Ascending aorta (tissue), 2 donors: ENCODE results near the gene MSH5. TPM values are rescaled to one million over a fixed set of nuclear protein-coding genes. Genes with fewer than 3 reads are reported as not detected.

Experiments
- DNase-seq, 2 donors: peaks; one replicate each; pipeline ENCODE4 v3.0.0-alpha.2; 2019; ENCODE audit warnings: low spot score in 2 of 2
- H3K27ac ChIP-seq, 2 donors: fragments of 200-600 bp; sonication (generic); one replicate each; pipeline ENCODE4 v1.5.1; 2016 to 2017; ENCODE audit warnings: mild to moderate bottlenecking in 1 of 2
- H3K27me3 ChIP-seq: fragments of 200-600 bp; sonication (generic); one replicate; pipeline ENCODE4 v1.5.1; 2017
- H3K36me3 ChIP-seq, 2 donors: fragments of 200-600 bp; sonication (generic); one replicate each; pipeline ENCODE4 v1.5.1; 2016
- H3K4me1 ChIP-seq, 2 donors: fragments of 200-600 bp; sonication (generic); one replicate each; pipeline ENCODE4 v1.5.1; 2016 to 2017; ENCODE audit warnings: mild to moderate bottlenecking in 1 of 2
- H3K4me3 ChIP-seq, 2 donors: fragments of 200-600 bp; sonication (generic); one replicate each; pipeline ENCODE4 v1.5.1; 2016 to 2017; ENCODE audit warnings: mild to moderate bottlenecking in 1 of 2
- H3K9me3 ChIP-seq, 2 donors: fragments of 200-600 bp; sonication (generic); one replicate each; pipeline ENCODE4 v1.5.1; 2016
- intact Hi-C: fragments of 100-400 bp; cut with DNase I; formaldehyde crosslinking; loops from one replicate; pipeline ENCODE4 v1.15.1; 2023
- total RNA-seq: library from RNA; depleted of rRNA; stranded (reverse); fragments of >200 nt; gene quantifications from one replicate; pipeline ENCODE4 v1.1.0, GENCODE V29; 2016
- TF ChIP-seq, protein P1 (sequence below), 3 experiments: fragments of 200-600 bp in 2 of 3; fragments of 450-650 bp in 1 of 3; sonication (generic) in 2 of 3; IDR thresholded peaks; one replicate each; pipeline ENCODE4 v1.5.1; 2016 to 2019; ENCODE audit warnings: antibody characterized with exemption in 3 of 3, mild to moderate bottlenecking in 1 of 3, moderate library complexity in 1 of 3

MSH5 gene
- total RNA-seq, 1 donor from 2014 or later: 17.7 TPM

DNA sequence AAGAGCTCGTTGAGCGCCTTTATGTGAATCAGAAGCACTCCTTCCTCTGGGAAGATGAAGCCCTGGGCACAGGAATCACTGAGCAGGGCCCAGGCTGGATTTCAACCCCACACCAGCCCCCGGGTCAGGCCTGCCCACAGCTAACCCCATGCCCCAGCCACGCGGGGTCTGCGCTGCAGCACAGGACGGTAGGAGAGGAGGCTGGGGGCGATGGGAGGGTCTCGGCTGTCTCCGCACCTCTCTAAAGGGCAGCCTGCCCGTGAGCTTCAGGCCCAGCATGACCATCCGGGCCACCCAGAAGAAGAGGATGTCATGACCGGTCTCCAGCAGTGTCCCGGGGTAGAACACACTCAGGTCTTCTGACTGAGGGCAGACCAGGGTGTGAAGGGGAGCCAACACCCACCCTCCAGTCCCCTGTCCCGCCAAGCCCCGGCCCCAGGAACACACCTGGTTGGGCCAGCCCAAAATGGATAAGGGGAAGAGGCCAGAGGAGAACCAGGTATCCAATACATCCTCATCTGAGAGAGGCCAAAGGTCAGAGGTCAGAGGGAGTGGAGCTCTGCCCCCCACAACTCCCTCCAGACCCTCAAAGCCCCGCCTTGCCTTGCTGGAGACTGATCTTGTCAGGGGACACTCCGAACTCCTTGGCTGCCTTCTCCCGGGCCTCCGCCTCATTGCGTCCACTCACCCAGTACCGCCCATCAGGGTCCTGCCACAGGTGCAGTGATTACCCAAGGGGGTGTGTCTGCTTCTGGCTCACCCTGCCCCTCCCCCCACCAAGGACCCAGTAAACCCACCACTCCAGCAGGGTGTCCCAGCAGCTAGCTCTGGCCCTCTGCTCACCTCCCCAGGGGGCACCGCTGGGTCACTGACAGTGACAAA, 41.7 kb downstream of the MSH5 start:
- Histone ChIP-seq H3K9me3 (no peaks in the 10 kb centered on the region), H3K27me3 (no peaks in the 10 kb centered on the region), H3K4me3 (no peak overlapping the region), H3K36me3 (peaks cover 67 to 76% of the 10 kb centered on the region in 2 donors), H3K27ac (no peak overlapping the region), H3K4me1 (peaks cover 0 to 6% of the 10 kb centered on the region in 2 donors)
- intact Hi-C loops: no loop called here
- TF ChIP-seq, protein P1, sequence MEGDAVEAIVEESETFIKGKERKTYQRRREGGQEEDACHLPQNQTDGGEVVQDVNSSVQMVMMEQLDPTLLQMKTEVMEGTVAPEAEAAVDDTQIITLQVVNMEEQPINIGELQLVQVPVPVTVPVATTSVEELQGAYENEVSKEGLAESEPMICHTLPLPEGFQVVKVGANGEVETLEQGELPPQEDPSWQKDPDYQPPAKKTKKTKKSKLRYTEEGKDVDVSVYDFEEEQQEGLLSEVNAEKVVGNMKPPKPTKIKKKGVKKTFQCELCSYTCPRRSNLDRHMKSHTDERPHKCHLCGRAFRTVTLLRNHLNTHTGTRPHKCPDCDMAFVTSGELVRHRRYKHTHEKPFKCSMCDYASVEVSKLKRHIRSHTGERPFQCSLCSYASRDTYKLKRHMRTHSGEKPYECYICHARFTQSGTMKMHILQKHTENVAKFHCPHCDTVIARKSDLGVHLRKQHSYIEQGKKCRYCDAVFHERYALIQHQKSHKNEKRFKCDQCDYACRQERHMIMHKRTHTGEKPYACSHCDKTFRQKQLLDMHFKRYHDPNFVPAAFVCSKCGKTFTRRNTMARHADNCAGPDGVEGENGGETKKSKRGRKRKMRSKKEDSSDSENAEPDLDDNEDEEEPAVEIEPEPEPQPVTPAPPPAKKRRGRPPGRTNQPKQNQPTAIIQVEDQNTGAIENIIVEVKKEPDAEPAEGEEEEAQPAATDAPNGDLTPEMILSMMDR (IDR thresholded peaks at IDR 0.05): no peak
- DNase-seq: no peak

DNA sequence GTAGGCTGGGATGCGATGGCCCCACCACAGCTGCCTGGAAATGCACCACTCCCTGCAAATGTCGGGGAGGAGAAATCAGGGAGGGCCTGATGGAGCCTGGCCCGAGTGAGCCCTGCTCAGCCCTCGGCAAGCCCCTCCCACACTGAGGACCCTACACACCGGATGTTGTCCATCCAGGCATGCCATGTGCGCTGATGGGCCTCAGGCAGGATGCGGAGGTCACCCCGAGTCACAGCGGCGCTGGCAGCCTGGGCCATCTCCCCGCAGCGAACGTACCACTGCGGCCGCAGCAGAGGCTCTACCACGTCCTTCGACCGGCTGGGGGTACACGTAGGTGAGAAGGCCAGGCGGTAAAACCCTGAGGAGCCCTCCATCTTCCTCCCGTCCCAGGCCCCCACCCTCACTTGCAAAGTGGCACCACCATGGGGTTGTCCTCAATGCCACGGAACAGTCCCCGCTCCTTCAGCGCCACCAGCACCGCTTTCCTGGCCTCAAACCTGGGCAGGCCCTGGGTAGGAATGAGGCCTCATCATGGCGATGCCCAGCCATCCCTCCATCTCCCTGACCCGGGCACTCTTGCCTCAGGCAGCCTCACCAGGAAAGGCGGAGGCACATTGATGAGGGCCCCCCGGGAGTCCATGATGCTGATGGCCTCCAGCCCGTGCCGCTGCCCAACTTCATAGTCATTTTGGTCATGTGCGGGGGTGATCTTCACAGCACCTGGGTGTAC, 42.5 kb downstream of the MSH5 start:
- Histone ChIP-seq H3K4me1 (peaks cover 0 to under 1% of the 10 kb centered on the region in 2 donors), H3K4me3 (no peak overlapping the region), H3K27me3 (no peaks in the 10 kb centered on the region), H3K36me3 (peaks cover 70 to 76% of the 10 kb centered on the region in 2 donors), H3K9me3 (no peaks in the 10 kb centered on the region), H3K27ac (no peak overlapping the region)
- DNase-seq: no peak
- intact Hi-C loops: no loop called here
- TF ChIP-seq, protein P1 (IDR thresholded peaks at IDR 0.05): no peak

DNA sequence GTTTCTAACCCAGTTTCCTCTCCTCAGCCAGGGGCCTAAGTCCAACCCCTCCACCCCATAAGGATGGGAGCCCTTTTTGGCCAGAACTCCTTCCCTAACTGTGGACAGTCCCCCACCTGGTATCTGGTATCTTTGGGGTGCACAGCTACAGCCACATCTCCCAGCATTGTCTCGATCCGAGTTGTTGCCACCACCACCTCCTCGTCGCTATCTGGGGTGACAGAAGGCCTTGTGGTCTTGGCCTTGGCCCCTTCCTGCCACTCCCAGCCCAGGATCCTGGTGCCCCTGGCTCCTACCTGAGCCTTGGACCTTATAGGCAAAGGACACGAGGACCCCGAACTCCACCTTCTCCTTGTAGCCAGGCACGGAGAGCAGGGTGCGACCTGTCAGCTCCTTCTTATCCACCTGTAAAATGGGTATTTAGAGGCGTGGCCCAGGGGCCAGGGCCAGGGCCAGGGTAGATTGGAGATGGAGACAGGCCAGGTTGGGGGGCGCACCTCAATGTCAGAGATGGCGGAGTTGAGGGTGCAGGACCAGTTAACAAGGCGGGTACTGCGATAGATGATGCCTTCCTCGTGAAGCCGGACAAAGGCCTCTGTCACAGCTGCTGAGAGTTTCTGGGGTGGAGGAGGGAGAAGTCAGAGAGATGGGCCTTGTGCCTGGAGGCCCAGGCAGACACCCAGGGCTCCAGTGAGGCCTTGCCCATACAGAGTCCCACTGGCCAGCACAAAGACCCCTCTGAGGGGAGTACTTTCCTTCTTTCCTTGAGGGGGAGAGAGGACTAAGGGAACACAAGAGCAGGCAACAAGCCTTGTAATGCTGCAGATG, 44.5 kb downstream of the MSH5 start:
- Histone ChIP-seq H3K4me3 (no peak overlapping the region), H3K9me3 (no peaks in the 10 kb centered on the region), H3K4me1 (no peaks in the 10 kb centered on the region), H3K27ac (no peak overlapping the region), H3K36me3 (peaks cover 68 to 69% of the 10 kb centered on the region in 2 donors), H3K27me3 (no peaks in the 10 kb centered on the region)
- no peak for DNase-seq
- intact Hi-C loops: no loop called here
- TF ChIP-seq, protein P1 (IDR thresholded peaks at IDR 0.05): no peak

DNA sequence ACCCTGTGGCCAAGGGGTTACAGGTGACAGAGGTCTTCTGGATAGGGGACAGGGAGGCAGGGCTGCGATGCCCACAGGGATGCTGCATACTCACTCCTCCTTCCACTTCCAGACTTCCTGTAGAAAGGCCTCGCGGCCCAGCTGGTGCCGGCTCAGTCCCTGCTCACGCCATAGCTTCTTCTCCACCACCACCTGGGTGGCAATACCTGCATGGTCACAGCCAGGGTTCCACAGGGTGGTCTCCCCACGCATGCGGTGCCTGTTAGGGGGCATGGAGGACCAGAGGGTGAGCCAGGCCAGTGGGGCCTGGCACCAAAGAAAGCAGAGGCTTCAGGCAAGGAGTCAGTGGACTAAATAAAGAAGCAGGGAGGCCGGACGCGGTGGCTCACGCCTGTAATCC, 45.7 kb downstream of the MSH5 start:
- intact Hi-C loops: no loop called here
- no peaks in the 10 kb centered on the region for H3K4me1 ChIP-seq
- no peaks in the 10 kb centered on the region for H3K27me3 ChIP-seq
- TF ChIP-seq, protein P1 (IDR thresholded peaks at IDR 0.05): no peak
- H3K4me3 ChIP-seq: no peak overlapping the region
- no peak overlapping the region for H3K27ac ChIP-seq
- H3K9me3 ChIP-seq: no peaks in the 10 kb centered on the region
- no peak for DNase-seq
- peaks cover 59 to 66% of the 10 kb centered on the region in 2 donors for H3K36me3 ChIP-seq

DNA sequence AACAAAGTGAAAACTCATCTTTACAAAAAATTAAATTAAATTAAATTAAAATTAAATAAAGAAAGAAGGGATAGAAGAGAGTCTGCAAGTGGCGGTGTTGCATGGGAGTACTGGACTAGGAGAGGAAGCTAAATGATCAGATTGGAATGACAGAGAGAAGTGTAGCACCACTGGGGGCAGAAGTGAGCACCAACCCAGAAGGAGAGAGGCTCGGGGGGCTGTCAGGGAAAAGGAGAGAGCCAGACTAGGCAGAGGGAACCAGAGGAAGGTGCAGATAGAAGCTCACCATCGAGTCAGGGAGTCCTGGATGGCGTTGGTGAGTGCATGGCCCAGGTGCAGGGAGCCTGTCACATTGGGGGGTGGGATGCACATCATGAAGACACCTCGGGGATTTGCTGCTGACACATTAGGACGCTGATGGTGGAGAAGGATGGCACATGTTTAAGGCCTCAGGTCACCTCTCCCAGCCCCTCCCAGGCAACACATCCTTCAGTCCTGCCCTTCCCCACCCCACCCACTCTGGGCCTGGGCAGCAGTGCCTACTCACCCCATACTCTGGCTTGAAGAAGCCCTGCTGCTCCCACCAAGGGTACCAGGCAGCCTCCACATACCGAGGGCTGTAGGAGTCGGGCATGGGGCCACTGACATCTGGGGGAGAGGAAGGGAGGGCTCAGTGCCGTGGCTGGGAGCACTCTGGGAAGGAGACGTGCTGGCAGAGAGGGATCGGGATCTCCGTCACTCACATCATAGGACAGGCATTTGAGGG, 51.7 kb downstream of the MSH5 start:
- H3K4me1 ChIP-seq: peaks cover 4 to 13% of the 10 kb centered on the region in 2 donors
- no peaks in the 10 kb centered on the region for H3K9me3 ChIP-seq
- intact Hi-C loops: no loop called here
- no peaks in the 10 kb centered on the region for H3K27me3 ChIP-seq
- H3K36me3 ChIP-seq: peaks cover 8 to 32% of the 10 kb centered on the region in 2 donors
- no peak overlapping the region for H3K4me3 ChIP-seq
- TF ChIP-seq, protein P1 (IDR thresholded peaks at IDR 0.05): peak in 2 of 3 experiments; percentile 50 to 58
- H3K27ac ChIP-seq: no peak overlapping the region
- no peak for DNase-seq
